ENCODE results near the gene C5. TPM values are rescaled to one million over a fixed set of nuclear protein-coding genes. Genes with fewer than 3 reads are reported as not detected.
A peak's percentile ranks its signal among the peaks of the same experiment; 100 is the strongest.

C5 gene
- total RNA-seq, 2 experiments from 2014 or later = 0.99 to 1.6 TPM

DNA sequence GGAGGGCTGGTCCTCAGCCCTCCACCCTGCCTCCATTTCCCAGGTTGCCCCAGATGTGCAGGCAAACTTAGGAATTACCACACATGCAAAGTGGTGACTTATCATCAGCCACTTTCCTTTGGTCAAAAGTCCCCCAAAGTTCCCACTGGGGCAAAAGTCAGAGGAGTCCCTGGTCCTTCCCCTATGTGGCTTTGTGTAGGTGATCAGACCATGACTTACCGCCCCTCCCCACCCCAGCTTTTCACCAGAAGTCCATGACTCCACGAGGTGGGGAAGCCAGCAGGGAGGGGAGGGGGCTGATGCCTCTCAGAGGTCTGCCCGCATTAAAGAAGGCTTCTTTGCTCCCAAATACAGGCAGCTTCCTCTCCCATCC, 129.3 kb downstream of the C5 start:
- peak overlapping the region; percentile 98 for H3K27ac Mint-ChIP-seq
- H3K9me3 Mint-ChIP-seq = no peaks in the 10 kb centered on the region
- peak overlapping the region; percentile 92 for H3K4me3 Mint-ChIP-seq
- intact Hi-C loops (cut with micrococcal nuclease) = no loop called here
- peaks cover 96% of the 10 kb centered on the region for H3K36me3 Mint-ChIP-seq (ENCODE audit: low read depth)
- CTCF ChIA-PET = interaction anchor here (0.6 to 3.1 kb wide), 2 partner anchors 8 to 637 kb away, joined by 3 to 9 read pairs; no protein-coding TSS in a partner anchor
- H3K4me1 Mint-ChIP-seq (ENCODE audit: low read depth) = peaks cover 81% of the 10 kb centered on the region
- DNase-seq = peak; percentile 61
- H3K27me3 Mint-ChIP-seq (ENCODE audit: low read depth) = no peaks in the 10 kb centered on the region

DNA sequence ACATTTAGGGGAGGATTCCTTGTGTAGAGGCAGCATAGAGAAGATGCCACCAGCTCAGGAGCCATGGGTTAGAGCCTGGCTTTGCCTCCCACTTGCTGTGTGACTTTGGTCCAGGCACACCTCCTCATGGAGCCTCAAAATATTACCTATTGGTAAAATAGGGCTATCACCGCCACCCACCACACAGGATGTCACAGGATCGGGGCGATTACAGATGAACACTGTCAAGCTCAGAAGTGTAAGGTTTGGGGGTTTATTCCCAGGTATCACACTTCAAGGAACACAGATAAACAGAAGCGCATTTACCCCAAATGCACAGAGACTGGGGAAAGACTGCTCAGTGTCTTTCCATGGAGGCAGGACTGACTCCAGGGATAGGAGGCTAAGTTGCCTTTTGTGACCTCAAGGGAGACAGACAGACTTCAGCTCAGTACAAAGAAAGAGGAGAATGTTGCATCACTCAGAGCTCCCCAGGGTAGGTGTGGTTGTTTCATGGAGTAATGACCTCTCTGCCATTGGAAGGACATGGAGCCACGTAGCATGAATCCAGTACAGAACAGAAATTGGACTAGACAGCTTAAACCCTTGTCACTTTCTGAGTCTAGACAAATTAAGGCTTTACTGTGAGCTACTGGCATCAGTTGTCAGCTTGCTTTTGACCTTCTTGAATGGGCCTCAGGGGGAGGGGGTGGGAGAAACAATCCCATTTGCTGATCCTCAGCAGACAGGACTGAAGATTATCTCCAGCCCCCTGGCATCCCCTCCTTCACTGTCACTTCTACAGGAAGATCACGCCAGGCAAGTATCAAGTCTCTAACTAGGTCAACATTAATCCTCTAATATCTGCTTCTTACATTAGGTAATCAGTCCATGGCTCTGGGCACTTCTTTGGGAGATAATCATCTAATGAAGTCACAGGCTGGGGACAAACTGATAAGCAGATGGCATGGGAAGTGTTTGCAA, 130.0 kb downstream of the C5 start:
- CTCF ChIA-PET = interaction anchor here (0.6 to 1.0 kb wide), 4 partner anchors 12 to 637 kb away, joined by 3 to 4 read pairs (median 3); no protein-coding TSS in a partner anchor
- intact Hi-C loops (cut with micrococcal nuclease) = loop anchor here (1.0 kb wide), 1 partner anchor 10 kb away; no protein-coding TSS in a partner anchor
- H3K4me3 Mint-ChIP-seq = peak overlapping the region; percentile 92
- DNase-seq = peak; percentile 34
- peaks cover 81% of the 10 kb centered on the region for H3K4me1 Mint-ChIP-seq (ENCODE audit: low read depth)
- H3K27me3 Mint-ChIP-seq (ENCODE audit: low read depth) = no peaks in the 10 kb centered on the region
- H3K9me3 Mint-ChIP-seq = no peaks in the 10 kb centered on the region
- H3K27ac Mint-ChIP-seq = peak overlapping the region; percentile 98
- H3K36me3 Mint-ChIP-seq (ENCODE audit: low read depth) = peaks cover 91% of the 10 kb centered on the region

DNA sequence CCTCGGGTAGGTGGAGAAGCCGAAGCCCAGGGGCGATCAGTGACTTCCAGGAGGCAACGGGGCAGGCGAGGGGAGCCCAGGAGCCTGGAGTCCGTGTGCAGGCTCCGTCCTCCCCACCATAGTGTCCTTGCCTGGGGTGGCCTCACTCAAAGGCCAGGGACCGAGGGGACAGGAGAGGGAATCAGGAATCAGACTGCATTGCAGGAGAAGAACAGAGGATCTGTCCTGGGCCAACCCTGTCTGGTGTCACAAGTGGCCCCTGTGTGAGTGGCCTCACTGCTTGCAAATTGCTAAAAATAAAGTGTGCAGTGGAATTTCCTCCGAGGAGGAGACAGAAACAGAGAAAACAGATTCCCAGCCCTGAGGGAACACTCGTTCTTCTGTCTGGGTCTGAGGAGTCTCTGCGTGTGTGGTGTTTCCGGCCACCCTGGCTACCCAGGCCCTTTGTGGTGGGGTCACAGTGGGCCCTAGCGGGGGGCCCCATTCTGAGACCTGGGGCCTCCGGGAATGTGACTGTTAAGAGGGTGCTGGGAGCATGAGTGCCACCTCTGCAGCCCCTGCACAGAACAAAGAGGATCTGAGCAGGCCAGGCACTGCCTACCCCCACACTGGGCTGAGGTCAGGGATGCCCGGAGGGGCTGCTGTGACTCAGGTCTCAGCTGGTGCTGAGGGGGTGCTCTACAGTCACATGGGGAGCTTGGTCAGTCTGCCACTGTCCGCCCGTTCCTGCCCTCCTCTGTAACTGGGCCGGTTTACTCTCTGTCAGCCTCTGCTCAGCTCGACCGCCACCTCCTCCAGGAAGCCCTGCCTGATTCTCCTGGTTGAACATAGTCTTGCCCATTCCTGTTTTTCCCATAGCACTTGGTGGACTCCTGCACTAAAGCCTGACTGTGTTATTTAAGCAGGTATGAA, 130.9 kb downstream of the C5 start:
- peak overlapping the region; percentile 92 for H3K4me3 Mint-ChIP-seq
- no peaks in the 10 kb centered on the region for H3K9me3 Mint-ChIP-seq
- intact Hi-C loops (cut with micrococcal nuclease) = loop anchor here (1.0 kb wide), 1 partner anchor 9 kb away; no protein-coding TSS in a partner anchor
- H3K36me3 Mint-ChIP-seq (ENCODE audit: low read depth) = peaks cover 89% of the 10 kb centered on the region
- H3K27ac Mint-ChIP-seq = peak overlapping the region; percentile 98
- no peaks in the 10 kb centered on the region for H3K27me3 Mint-ChIP-seq (ENCODE audit: low read depth)
- CTCF ChIA-PET = interaction anchor here (0.6 to 1.0 kb wide), 2 partner anchors 11 to 76 kb away, joined by 3 to 4 read pairs; no protein-coding TSS in a partner anchor
- peak; percentile 8 for DNase-seq
- H3K4me1 Mint-ChIP-seq (ENCODE audit: low read depth) = peaks cover 88% of the 10 kb centered on the region

DNA sequence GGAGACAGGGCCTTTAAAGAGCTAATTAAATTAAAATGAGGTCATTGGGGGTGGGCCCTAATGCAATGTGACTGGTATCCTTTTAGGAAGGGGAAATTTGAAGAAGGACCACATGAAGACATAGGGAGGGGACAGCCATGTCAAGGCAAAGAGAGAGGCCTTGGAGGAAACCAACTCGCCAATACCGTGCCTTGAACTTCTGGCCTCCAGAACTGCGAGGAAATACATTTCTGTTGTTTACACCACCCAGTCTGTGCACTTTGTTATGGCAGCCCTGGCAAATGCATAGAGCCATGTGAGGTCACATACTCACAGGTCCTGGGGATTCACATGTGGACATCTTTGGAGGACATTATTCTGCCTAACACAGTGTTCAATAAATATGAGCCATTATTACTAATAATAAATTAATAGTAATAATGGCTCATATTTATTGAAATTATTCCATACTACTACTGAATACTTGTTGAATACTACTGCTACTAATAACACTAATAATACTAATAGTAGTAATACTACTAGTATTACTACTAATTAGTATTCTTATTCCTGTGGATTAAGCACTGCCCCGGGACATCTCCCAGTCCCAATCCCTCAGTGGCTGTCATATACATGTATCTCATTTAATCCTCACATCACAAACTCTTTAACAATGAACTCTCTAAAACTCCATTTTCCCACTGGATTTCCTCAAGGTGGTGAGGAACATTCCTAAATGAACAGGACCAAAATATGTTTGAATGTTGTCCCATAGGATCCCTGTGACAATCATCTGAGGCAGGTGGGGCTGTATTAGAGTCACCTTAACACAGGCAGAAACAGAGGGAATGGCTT, 131.9 kb downstream of the C5 start:
- Mint-ChIP-seq H3K9me3 (no peaks in the 10 kb centered on the region), H3K36me3 (ENCODE audit: low read depth) (peaks cover 87% of the 10 kb centered on the region), H3K27ac (peak overlapping the region; percentile 98), H3K4me3 (peak overlapping the region; percentile 63), H3K27me3 (ENCODE audit: low read depth) (no peaks in the 10 kb centered on the region), H3K4me1 (ENCODE audit: low read depth) (peaks cover 87% of the 10 kb centered on the region)
- CTCF ChIA-PET = interaction anchor here (1.1 to 2.8 kb wide), 3 partner anchors 12 to 163 kb away, joined by 3 to 6 read pairs (median 4); no protein-coding TSS in a partner anchor
- peak; percentile 12 for DNase-seq
- intact Hi-C loops (cut with micrococcal nuclease) = no loop called here

DNA sequence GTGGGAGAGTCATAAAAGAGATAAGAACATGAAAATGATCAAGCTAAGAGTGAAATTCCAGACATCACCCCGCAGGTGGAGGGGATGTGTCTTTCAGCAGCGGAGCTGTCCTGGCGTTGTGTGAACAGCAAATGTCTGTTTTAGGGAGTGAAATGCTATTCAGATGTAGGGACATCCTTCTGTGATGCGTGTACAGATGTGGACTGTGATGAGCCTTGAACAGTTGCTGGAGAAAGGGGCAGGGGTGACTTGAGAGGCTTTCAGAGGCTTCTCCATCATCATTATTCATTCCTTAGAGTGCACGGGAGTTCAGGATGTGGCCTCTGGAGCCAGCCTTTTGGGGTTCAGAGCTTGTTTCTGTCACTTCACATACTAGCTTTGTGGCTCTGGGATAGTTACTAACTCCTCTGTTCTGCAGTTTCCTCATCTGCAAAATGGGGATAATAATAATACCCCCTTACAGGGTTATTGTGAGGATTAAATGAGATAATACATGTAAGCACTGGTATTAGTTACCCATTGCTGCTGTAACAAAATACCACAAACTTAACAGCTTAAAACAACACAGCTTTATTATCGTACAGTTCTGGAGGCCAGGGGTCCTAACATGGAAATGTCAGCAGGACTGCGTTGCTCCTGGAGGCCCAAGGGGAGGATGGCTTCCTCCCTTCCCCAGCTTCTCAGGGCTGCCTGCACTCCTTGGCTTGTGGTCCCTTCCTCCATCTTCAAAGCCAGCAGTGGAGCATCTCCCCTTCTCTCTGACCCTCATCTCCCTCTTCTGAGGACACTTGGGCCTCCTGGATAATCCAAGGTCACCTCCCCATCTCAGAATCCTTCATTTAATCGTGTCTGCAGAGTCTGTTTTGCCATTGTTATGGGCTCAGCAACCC, 132.8 kb downstream of the C5 start:
- Mint-ChIP-seq H3K4me3 (peak overlapping the region; percentile 53), H3K4me1 (ENCODE audit: low read depth) (peaks cover 88% of the 10 kb centered on the region), H3K36me3 (ENCODE audit: low read depth) (peaks cover 87% of the 10 kb centered on the region), H3K27ac (peak overlapping the region; percentile 91), H3K9me3 (no peaks in the 10 kb centered on the region), H3K27me3 (ENCODE audit: low read depth) (no peaks in the 10 kb centered on the region)
- CTCF ChIA-PET = interaction anchor here (0.9 to 2.8 kb wide), 6 partner anchors 8 to 162 kb away, joined by 3 to 7 read pairs (median 4); no protein-coding TSS in a partner anchor
- intact Hi-C loops (cut with micrococcal nuclease) = loop anchor here (1.0 kb wide), 1 partner anchor 9 kb away; the partner anchor contains the start of gene TRAF1
- peak; percentile 9 for DNase-seq

DNA sequence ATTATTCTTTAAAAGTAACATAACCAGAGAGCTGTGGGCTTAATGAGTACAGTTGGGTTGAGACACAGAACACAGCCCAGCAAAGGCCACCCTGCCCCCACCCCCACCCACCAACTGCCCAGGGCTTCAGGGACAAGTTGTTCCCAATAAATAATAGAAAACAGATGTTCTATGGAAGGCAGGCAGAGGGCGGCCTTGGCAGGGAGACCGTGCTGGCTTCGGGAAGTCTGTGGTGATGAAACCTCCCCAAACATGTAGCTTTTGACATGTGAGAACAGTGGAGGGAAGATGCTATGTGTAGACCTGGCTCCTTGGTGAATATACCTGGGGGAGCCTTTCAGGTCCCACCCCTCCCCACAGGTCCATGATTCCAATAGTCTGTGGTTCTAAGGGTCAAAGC, 133.5 kb downstream of the C5 start:
- peak; percentile 28 for DNase-seq
- H3K9me3 Mint-ChIP-seq = no peaks in the 10 kb centered on the region
- intact Hi-C loops (cut with micrococcal nuclease) = loop anchor here (1.0 kb wide), 1 partner anchor 10 kb away; the partner anchor contains the start of gene TRAF1

DNA sequence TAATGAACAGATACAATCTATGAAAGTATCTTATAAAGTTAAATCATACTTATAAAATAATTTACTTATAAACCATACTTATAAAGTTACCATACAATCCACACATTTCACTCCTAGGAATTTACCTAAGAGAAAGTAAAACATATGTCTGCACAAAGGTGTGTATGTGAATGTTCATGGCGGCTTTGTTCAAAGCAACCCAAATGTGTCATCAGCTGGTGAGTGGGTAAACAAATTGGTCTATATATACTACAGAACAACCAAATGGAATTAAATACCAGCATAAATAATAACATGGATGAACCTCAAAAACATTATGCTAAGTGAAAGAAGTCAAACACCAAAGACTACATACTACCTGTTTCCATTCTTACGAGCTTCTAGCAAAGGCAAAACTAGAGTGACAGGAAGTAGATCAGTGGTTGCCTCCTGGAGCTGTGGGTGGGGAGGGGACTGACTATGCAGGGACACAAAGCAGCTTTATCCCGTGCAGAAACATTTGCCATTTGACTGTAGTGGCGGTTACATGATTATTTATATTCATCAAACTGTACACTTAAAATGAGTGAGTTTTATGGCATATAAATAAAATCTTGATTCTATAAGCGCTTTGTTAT, 134.1 kb downstream of the C5 start:
- Mint-ChIP-seq H3K4me1 (ENCODE audit: low read depth) (peaks cover 88% of the 10 kb centered on the region), H3K27ac (peak overlapping the region; percentile 91)
- intact Hi-C loops (cut with micrococcal nuclease) = loop anchor here (1.0 kb wide), 1 partner anchor 10 kb away; the partner anchor contains the start of gene TRAF1

More for the DNA sequence above, 133.5 kb downstream of the C5 start:
- Mint-ChIP-seq H3K4me1 (ENCODE audit: low read depth) (peaks cover 88% of the 10 kb centered on the region), H3K27ac (peak overlapping the region; percentile 91), H3K27me3 (ENCODE audit: low read depth) (no peaks in the 10 kb centered on the region), H3K4me3 (peak overlapping the region; percentile 53), H3K36me3 (ENCODE audit: low read depth) (peaks cover 87% of the 10 kb centered on the region)
- CTCF ChIA-PET = interaction anchor here (0.9 to 2.8 kb wide), 7 partner anchors 9 to 161 kb away, joined by 3 to 7 read pairs (median 3); no protein-coding TSS in a partner anchor

DNA sequence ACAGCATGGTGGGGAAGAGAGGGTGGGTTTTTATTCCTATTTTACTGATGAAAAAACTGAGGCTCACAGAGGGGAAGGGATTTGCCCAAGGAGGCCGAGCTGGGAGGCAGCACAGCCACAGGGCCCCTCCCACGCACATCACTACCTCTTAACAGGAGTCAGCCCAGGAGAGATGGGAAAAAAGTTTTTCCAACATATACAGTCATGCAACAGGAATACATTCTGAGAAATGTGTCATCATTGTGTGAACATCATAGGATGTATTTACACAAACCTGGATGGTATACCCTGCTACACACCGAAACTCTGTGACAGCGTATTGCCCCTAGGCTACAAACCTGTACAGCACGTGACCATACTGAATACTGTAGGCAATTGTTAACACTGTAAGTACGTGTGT, 135.1 kb downstream of the C5 start:
- H3K27me3 Mint-ChIP-seq (ENCODE audit: low read depth) = no peaks in the 10 kb centered on the region
- H3K4me1 Mint-ChIP-seq (ENCODE audit: low read depth) = peaks cover 88% of the 10 kb centered on the region
- peaks cover 87% of the 10 kb centered on the region for H3K36me3 Mint-ChIP-seq (ENCODE audit: low read depth)
- peak overlapping the region; percentile 94 for H3K27ac Mint-ChIP-seq
- no peaks in the 10 kb centered on the region for H3K9me3 Mint-ChIP-seq
- intact Hi-C loops (cut with micrococcal nuclease) = no loop called here
- H3K4me3 Mint-ChIP-seq = no peak overlapping the region
- no peak for DNase-seq
- CTCF ChIA-PET = no interaction called here

More for the DNA sequence above, 134.1 kb downstream of the C5 start:
- Mint-ChIP-seq H3K4me3 (peak overlapping the region; percentile 17), H3K36me3 (ENCODE audit: low read depth) (peaks cover 87% of the 10 kb centered on the region), H3K27me3 (ENCODE audit: low read depth) (no peaks in the 10 kb centered on the region), H3K9me3 (no peaks in the 10 kb centered on the region)
- CTCF ChIA-PET = interaction anchor here (0.8 to 2.8 kb wide), 6 partner anchors 9 to 160 kb away, joined by 3 to 7 read pairs (median 3); no protein-coding TSS in a partner anchor
- DNase-seq = peak; percentile 74

DNA sequence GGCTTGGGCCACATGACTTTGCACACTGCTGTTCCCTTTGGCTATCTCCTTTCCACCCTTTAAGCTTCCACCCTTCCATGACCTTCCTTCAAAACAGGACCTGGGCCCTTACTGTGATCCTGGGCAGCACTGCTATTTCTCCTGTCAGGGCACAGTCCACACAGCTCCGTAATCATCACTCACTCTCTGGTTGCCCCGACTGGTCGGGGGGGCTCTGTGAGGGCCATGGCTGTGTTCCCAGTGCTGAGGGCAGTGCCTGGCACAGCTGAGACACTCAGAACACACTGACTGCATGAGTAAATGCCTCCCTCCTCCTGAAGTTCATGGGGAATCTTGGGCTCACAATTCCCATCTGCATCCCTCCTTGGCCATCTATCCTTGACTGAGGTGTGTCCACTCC, 135.7 kb downstream of the C5 start:
- H3K4me3 Mint-ChIP-seq = peak overlapping the region; percentile 30
- CTCF ChIA-PET = interaction anchor here (0.8 kb wide), 1 partner anchor 17 kb away, joined by 3 read pairs; no protein-coding TSS in a partner anchor

More for the DNA sequence above, 135.7 kb downstream of the C5 start:
- peaks cover 87% of the 10 kb centered on the region for H3K36me3 Mint-ChIP-seq (ENCODE audit: low read depth)
- intact Hi-C loops (cut with micrococcal nuclease) = no loop called here
- H3K9me3 Mint-ChIP-seq = no peaks in the 10 kb centered on the region
- H3K4me1 Mint-ChIP-seq (ENCODE audit: low read depth) = peaks cover 88% of the 10 kb centered on the region
- DNase-seq = no peak
- no peaks in the 10 kb centered on the region for H3K27me3 Mint-ChIP-seq (ENCODE audit: low read depth)
- peak overlapping the region; percentile 94 for H3K27ac Mint-ChIP-seq
